ENCODE results near the gene SPCS2.

DNA sequence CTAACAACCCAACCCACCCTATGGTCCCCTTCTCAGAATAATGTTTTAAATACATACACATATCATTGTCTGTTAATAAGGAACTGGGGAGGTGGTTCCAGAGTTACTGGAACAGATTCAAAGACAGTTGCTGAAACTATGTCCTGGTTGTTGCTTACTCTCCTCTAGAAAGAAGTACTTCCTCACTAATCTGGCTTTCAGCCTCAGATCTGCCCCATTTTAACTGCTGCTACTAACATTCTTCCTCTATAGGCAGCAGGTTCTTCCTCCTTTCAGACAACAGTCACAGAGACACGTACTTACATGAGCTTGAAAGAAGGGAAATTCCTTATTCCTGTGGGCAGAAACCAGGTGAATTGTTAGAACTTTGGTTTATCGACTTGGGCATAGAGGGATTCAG lies 31.6 kb downstream of the SPCS2 start:
- TF ChIP-seq CTCF (optimal IDR thresholded peaks at IDR 0.05 in 1 of 3, IDR thresholded peaks at IDR 0.05 in 1 of 3, conservative IDR thresholded peaks at IDR 0.05 in 1 of 3; ENCODE audit: extremely low read depth in 1 of 3, insufficient read depth in 2 of 3, low read length in 3 of 3): no peak
- no peak for TF ChIP-seq EZH2 (IDR thresholded peaks at IDR 0.05; ENCODE audit: low read length)
